Fibroblast of lung (primary cell): Measurements from ENCODE around the gene ARHGEF25.

ENCODE experiments used
- CTCF ChIP-seq, 2 donors: IDR thresholded peaks in 1 of 2; conservative IDR thresholded peaks in 1 of 2; 1 replicate in 1 of 2; 2 replicates in 1 of 2; pipeline ENCODE4 v1.5.1; 2011 to 2012; ENCODE audit warnings: low read length in 2 of 2, control low read depth in 1 of 2, inconsistent platforms in 1 of 2, low read depth in 1 of 2, mild to moderate bottlenecking in 1 of 2
- EZH2 ChIP-seq: IDR thresholded peaks from 2 replicates; pipeline ENCODE4 v1.5.1; 2012; ENCODE audit warnings: low read length, control low read depth, mild to moderate bottlenecking; ENCODE audit errors: missing control alignments

- no peak for TF ChIP-seq CTCF (conservative IDR thresholded peaks at IDR 0.05 in 1 of 2, IDR thresholded peaks at IDR 0.05 in 1 of 2; ENCODE audit: low read depth in 1 of 2, low read length in 2 of 2)
- TF ChIP-seq EZH2, result no peak
These were observed 30.8 kb upstream of the ARHGEF25 start for GRCh38 chr12:57580466-57580795.
